A549 (cell line): ENCODE data around the gene MGAT5.

ENCODE experiments used
- EHF ChIP-seq: fragments of 250-450 bp; sonication (Bioruptor Pico); IDR thresholded peaks from 2 replicates; pipeline ENCODE4 v1.5.0; 2020; ENCODE audit warnings: mild to moderate bottlenecking
- EP300 ChIP-seq, 2 experiments: fragments of >200 bp; sonication (Bioruptor Twin); formaldehyde crosslinking; IDR thresholded peaks; 2 replicates in 1 of 2; 3 replicates in 1 of 2; pipeline ENCODE4 v1.6.1; 2016 to 2017
- RCOR1 ChIP-seq: fragments of 150-350 bp; IDR thresholded peaks from 2 replicates; pipeline ENCODE4 v1.6.1; 2014; ENCODE audit warnings: antibody characterized with exemption, low read length, low read depth
- RFX5 ChIP-seq: fragments of 450-650 bp; IDR thresholded peaks from 2 replicates; pipeline ENCODE4 v1.7.1; 2014; ENCODE audit warnings: antibody characterized with exemption, mild to moderate bottlenecking, moderate library complexity
- TF ChIP-seq, protein P1 (sequence below): fragments of >200 bp; sonication (Bioruptor Twin); formaldehyde crosslinking; IDR thresholded peaks from 3 replicates; pipeline ENCODE4 v1.5.1; 2016

DNA sequence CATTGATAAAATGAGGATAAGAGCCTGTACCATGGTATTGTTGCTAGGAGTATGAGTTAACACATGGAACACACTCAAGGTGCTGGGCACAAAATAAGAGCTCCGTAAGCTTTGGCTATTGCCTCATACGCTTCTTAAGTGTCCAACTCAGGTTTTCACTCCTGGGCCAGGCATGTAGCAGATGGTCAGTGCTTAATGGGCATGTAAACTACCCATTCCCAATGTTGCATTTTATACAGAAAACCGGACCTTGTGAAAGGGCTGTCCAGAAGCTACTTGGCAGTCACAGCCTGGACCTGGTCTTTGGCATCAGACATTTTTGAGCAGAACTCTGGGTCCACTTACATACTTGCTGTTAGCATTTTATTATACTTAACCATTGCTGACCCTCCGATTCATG, 26.9 kb downstream of the MGAT5 start:
- TF ChIP-seq, protein P1, sequence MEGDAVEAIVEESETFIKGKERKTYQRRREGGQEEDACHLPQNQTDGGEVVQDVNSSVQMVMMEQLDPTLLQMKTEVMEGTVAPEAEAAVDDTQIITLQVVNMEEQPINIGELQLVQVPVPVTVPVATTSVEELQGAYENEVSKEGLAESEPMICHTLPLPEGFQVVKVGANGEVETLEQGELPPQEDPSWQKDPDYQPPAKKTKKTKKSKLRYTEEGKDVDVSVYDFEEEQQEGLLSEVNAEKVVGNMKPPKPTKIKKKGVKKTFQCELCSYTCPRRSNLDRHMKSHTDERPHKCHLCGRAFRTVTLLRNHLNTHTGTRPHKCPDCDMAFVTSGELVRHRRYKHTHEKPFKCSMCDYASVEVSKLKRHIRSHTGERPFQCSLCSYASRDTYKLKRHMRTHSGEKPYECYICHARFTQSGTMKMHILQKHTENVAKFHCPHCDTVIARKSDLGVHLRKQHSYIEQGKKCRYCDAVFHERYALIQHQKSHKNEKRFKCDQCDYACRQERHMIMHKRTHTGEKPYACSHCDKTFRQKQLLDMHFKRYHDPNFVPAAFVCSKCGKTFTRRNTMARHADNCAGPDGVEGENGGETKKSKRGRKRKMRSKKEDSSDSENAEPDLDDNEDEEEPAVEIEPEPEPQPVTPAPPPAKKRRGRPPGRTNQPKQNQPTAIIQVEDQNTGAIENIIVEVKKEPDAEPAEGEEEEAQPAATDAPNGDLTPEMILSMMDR = no peak
- TF ChIP-seq RFX5 = no peak
- TF ChIP-seq EP300 (IDR thresholded peaks at IDR 0.05) = no peak
- no peak for TF ChIP-seq RCOR1
- no peak for TF ChIP-seq EHF
